SH-SY5Y (cell line): Measurements from ENCODE around the gene CSGALNACT2.

Experiments
- GATA2 ChIP-seq: IDR thresholded peaks from 2 replicates; pipeline ENCODE4 v1.6.1; 2011; ENCODE audit warnings: mild to moderate bottlenecking, low read depth, low read length
- GATA3 ChIP-seq: IDR thresholded peaks from 2 replicates; pipeline ENCODE4 v1.6.1; 2011; ENCODE audit warnings: low read depth, mild to moderate bottlenecking, low read length, moderate library complexity

GRCh38 chr10:43170491-43170890 is 32.2 kb downstream of the CSGALNACT2 start:
- TF ChIP-seq GATA3 (no peak), GATA2 (no peak)
